Articular chondrocyte of knee joint (primary cell): ENCODE measurements around the gene KLF14. TPM values are rescaled to one million over a fixed set of nuclear protein-coding genes. Genes with fewer than 3 reads are reported as not detected.

Experiments
- total RNA-seq: library from RNA; depleted of rRNA; stranded (reverse); fragments of >200 nt; gene quantifications from 2 replicates; pipeline ENCODE4 v1.2.3, GENCODE V29; 2012

The KLF14 gene
- total RNA-seq, result 0.13 TPM in 1 of 2 replicates, not detected in the other

GRCh38 chr7:130733931-130734814, at the start of gene KLF14:
Gene KLF14, minus strand, starts transcription at chr7:130734207. Its CDS starts 174 bp downstream, at chr7:130734033.

Other genes starting within 250 kb of the KLF14 start
- 988 and 1,396 TPM in 2 replicates for gene MEST, start 242.1 kb downstream of the KLF14 start, total RNA-seq
- gene COPG2, start 65.5 kb downstream of the KLF14 start, total RNA-seq, result 60.3 and 63.6 TPM in 2 replicates
- not detected in 2 replicates for gene TSGA13, start 47.7 kb downstream of the KLF14 start, total RNA-seq